HepG2 (cell line): Measurements from ENCODE around the gene C14orf93. TPM values are rescaled to one million over a fixed set of nuclear protein-coding genes. Genes with fewer than 3 reads are reported as not detected.

Source experiments
- CERS6 ChIP-seq: sonication (generic); formaldehyde crosslinking; IDR thresholded peaks from 2 replicates; pipeline ENCODE4 v1.5.0; 2020; ENCODE audit warnings: missing genetic modification reagents
- E2F2 ChIP-seq: sonication (generic); formaldehyde crosslinking; IDR thresholded peaks from 2 replicates; pipeline ENCODE4 v1.4.0; 2020; ENCODE audit warnings: missing genetic modification reagents, borderline replicate concordance
- ETV5 ChIP-seq: IDR thresholded peaks from 2 replicates; pipeline ENCODE4 v1.6.1; 2018; ENCODE audit warnings: missing biosample characterization, missing genetic modification reagents, inconsistent platforms, borderline replicate concordance
- FOSL1 ChIP-seq: sonication (generic); formaldehyde crosslinking; IDR thresholded peaks from 2 replicates; pipeline ENCODE4 v1.9.0; 2021; ENCODE audit warnings: missing genetic modification reagents, borderline replicate concordance
- FOXO4 ChIP-seq: sonication (generic); formaldehyde crosslinking; conservative IDR thresholded peaks from 2 replicates; pipeline ENCODE4 v1.8.1; 2023; ENCODE audit warnings: missing genetic modification reagents
- ISL2 ChIP-seq: sonication (generic); formaldehyde crosslinking; IDR thresholded peaks from 2 replicates; pipeline ENCODE4 v1.5.0; 2020; ENCODE audit warnings: missing genetic modification reagents
- NFIC ChIP-seq: IDR thresholded peaks from 2 replicates; pipeline ENCODE4 v1.6.1; 2012; ENCODE audit warnings: mild to moderate bottlenecking, low read length, inconsistent platforms
- TFDP2 ChIP-seq: sonication (generic); formaldehyde crosslinking; IDR thresholded peaks from 2 replicates; pipeline ENCODE4 v1.4.0; 2020; ENCODE audit warnings: missing genetic modification reagents
- TMF1 ChIP-seq: sonication (generic); formaldehyde crosslinking; IDR thresholded peaks from 2 replicates; pipeline ENCODE4 v1.8.1; 2022; ENCODE audit warnings: low read depth, missing genetic modification reagents
- U2AF2 ChIP-seq: fragments of 200-400 bp; formaldehyde crosslinking; IDR thresholded peaks from 2 replicates; pipeline ENCODE4 v1.6.1; 2017; ENCODE audit warnings: low read depth, mild to moderate bottlenecking, low read length
- ZBTB2 ChIP-seq: sonication (generic); formaldehyde crosslinking; IDR thresholded peaks from 2 replicates; pipeline ENCODE4 v1.8.0; 2022; ENCODE audit warnings: low read depth, missing genetic modification reagents
- ZBTB25 ChIP-seq: IDR thresholded peaks from 2 replicates; pipeline ENCODE4 v1.6.1; 2018; ENCODE audit warnings: missing genetic modification reagents
- ZBTB7A ChIP-seq: sonication (generic); formaldehyde crosslinking; IDR thresholded peaks from 2 replicates; pipeline ENCODE4 v1.8.0; 2022; ENCODE audit warnings: mild to moderate bottlenecking, missing genetic modification reagents
- ZNF354B ChIP-seq: sonication (generic); formaldehyde crosslinking; IDR thresholded peaks from 2 replicates; pipeline ENCODE4 v1.8.0; 2022; ENCODE audit warnings: mild to moderate bottlenecking, missing genetic modification reagents
- ZNF501 ChIP-seq: sonication (generic); formaldehyde crosslinking; IDR thresholded peaks from 2 replicates; pipeline ENCODE4 v1.5.1; 2020; ENCODE audit warnings: mild to moderate bottlenecking, moderate library complexity, missing genetic modification reagents
- ZNF574 ChIP-seq: sonication (generic); formaldehyde crosslinking; IDR thresholded peaks from 2 replicates; pipeline ENCODE4 v1.4.0; 2020; ENCODE audit warnings: missing genetic modification reagents
- ZNF777 ChIP-seq: sonication (generic); formaldehyde crosslinking; IDR thresholded peaks from 2 replicates; pipeline ENCODE4 v1.4.0; 2020; ENCODE audit warnings: missing genetic modification reagents
- ZNF782 ChIP-seq: sonication (generic); formaldehyde crosslinking; IDR thresholded peaks from 2 replicates; pipeline ENCODE4 v1.4.0; 2020; ENCODE audit warnings: missing genetic modification reagents, mild to moderate bottlenecking, borderline replicate concordance
- ZNF879 ChIP-seq: sonication (generic); formaldehyde crosslinking; IDR thresholded peaks from 2 replicates; pipeline ENCODE4 v1.8.1; 2023; ENCODE audit warnings: missing genetic modification reagents
- ZSCAN30 ChIP-seq: sonication (generic); formaldehyde crosslinking; IDR thresholded peaks from 2 replicates; pipeline ENCODE4 v1.5.0; 2020; ENCODE audit warnings: mild to moderate bottlenecking, missing genetic modification reagents
- polyA plus RNA-seq, 8 experiments: library from polyadenylated mRNA; depleted of rRNA in 3 of 8; stranded (reverse) in 7 of 8; unstranded in 1 of 8; fragments of >200 nt; fragmentation: Illumina TruSeq in 4 of 8; extraction: Trizol in 4 of 8; gene quantifications; 2 replicates each; pipeline versions ENCODE4 v1.2.1 to v1.2.3, GENCODE V29; 2011 to 2016; ENCODE audit warnings: low read depth in 4 of 8, missing spikeins in 1 of 8, mixed read lengths in 1 of 8; ENCODE audit not compliant: insufficient read depth in 1 of 8
- total RNA-seq, 5 experiments: library from RNA; depleted of rRNA; stranded (reverse); fragments of >200 nt; fragmentation: Illumina TruSeq; extraction: Trizol; gene quantifications; 2 replicates each; pipeline ENCODE4 v1.2.3, GENCODE V29; 2016; ENCODE audit warnings: low read depth in 1 of 5

Gene C14orf93
- total and polyA plus RNA-seq, 2 of the 13 experiments (the other 11 are each of a cell fraction or from before 2014, with no cell fraction given): 11.4 to 22.5 TPM

GRCh38 chr14:22966783-22967269, 43.1 kb downstream of the C14orf93 start (continued):
- TF ChIP-seq ZBTB2 (CRISPR knock-in tag) (no peak), ZNF879 (CRISPR knock-in tag) (no peak), ZBTB7A (no peak; the same call in 1 of the 2 replicates), ZNF354B (CRISPR knock-in tag) (0 out of 2 replicates have a peak, but pooled peaks have one; percentile 52), TFDP2 (CRISPR knock-in tag) (no peak), NFIC (0 out of 2 replicates have a peak, but pooled peaks have one; percentile 9), ISL2 (no peak), CERS6 (no peak), ZNF501 (CRISPR knock-in tag) (no peak), FOXO4 (CRISPR knock-in tag) (no peak), U2AF2 (no peak), ZNF777 (CRISPR knock-in tag) (peak; percentile 41; the same call in 1 of the 2 replicates), ZBTB25 (CRISPR knock-in tag) (no peak), ETV5 (CRISPR knock-in tag) (no peak), ZNF782 (no peak), ZSCAN30 (no peak), TMF1 (peak; percentile 61; the same call in 1 of the 2 replicates), FOSL1 (CRISPR knock-in tag) (no peak), ZNF574 (no peak), E2F2 (CRISPR knock-in tag) (0 out of 2 replicates have a peak, but pooled peaks have one; percentile 54)
